ENCODE measurements around the gene FLT3LG. TPM values are rescaled to one million over a fixed set of nuclear protein-coding genes. Genes with fewer than 3 reads are reported as not detected.

The FLT3LG gene
- total RNA-seq, 1 donor from 2014 or later = 1.4 TPM

DNA sequence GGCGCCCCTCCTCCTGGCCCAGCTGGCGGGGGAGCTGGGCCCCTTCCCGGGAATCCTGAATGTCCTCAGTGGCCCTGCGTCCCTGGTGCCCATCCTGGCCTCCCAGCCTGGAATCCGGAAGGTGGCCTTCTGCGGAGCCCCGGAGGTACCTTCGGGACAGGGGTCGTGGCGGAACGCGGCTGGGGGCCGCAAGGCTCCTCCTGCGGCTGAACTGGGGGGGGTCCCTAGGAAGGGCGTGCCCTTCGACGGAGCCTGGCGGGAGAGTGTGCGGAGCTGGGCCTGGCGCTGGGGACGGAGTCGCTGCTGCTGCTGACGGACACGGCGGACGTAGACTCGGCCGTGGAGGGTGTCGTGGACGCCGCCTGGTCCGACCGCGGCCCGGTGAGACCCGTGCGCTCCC, 12.4 kb upstream of the FLT3LG start:
- TF ChIP-seq, protein P1, sequence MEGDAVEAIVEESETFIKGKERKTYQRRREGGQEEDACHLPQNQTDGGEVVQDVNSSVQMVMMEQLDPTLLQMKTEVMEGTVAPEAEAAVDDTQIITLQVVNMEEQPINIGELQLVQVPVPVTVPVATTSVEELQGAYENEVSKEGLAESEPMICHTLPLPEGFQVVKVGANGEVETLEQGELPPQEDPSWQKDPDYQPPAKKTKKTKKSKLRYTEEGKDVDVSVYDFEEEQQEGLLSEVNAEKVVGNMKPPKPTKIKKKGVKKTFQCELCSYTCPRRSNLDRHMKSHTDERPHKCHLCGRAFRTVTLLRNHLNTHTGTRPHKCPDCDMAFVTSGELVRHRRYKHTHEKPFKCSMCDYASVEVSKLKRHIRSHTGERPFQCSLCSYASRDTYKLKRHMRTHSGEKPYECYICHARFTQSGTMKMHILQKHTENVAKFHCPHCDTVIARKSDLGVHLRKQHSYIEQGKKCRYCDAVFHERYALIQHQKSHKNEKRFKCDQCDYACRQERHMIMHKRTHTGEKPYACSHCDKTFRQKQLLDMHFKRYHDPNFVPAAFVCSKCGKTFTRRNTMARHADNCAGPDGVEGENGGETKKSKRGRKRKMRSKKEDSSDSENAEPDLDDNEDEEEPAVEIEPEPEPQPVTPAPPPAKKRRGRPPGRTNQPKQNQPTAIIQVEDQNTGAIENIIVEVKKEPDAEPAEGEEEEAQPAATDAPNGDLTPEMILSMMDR (IDR thresholded peaks at IDR 0.05; ENCODE audit: unreplicated experiment) = no peak
- DNase-seq (ENCODE audit: low spot score) = no peak
- Mint-ChIP-seq H3K9me3 (ENCODE audit: unreplicated experiment) (no peaks in the 10 kb centered on the region), H3K4me3 (ENCODE audit: unreplicated experiment) (no peak overlapping the region), H3K27ac (ENCODE audit: unreplicated experiment) (no peak overlapping the region), H3K36me3 (ENCODE audit: low read depth, unreplicated experiment) (peaks cover 10% of the 10 kb centered on the region), H3K27me3 (ENCODE audit: unreplicated experiment) (peaks cover 9% of the 10 kb centered on the region), H3K4me1 (ENCODE audit: unreplicated experiment) (no peaks in the 10 kb centered on the region)

DNA sequence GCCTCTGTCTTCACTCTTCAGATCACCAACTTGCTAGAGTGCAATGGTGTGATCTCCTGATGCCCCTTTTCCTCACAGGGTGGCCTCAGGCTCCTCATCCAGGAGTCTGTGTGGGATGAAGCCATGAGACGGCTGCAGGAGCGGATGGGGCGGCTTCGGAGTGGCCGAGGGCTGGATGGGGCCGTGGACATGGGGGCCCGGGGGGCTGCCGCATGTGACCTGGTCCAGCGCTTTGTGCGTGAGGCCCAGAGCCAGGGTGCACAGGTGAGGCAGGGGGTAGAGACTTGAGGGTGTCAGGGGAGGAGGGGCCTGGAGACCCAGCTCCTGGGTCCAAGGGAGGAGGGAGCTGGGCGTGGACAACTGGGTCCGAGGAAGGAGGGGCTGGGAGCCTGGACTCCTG, 11.5 kb upstream of the FLT3LG start:
- no peaks in the 10 kb centered on the region for H3K4me1 Mint-ChIP-seq (ENCODE audit: unreplicated experiment)
- H3K36me3 Mint-ChIP-seq (ENCODE audit: low read depth, unreplicated experiment) = peaks cover 6% of the 10 kb centered on the region
- H3K4me3 Mint-ChIP-seq (ENCODE audit: unreplicated experiment) = no peak overlapping the region
- DNase-seq (ENCODE audit: low spot score) = no peak
- peaks cover 8% of the 10 kb centered on the region for H3K27me3 Mint-ChIP-seq (ENCODE audit: unreplicated experiment)
- H3K9me3 Mint-ChIP-seq (ENCODE audit: unreplicated experiment) = no peaks in the 10 kb centered on the region
- no peak overlapping the region for H3K27ac Mint-ChIP-seq (ENCODE audit: unreplicated experiment)
- TF ChIP-seq, protein P1 (IDR thresholded peaks at IDR 0.05; ENCODE audit: unreplicated experiment) = no peak

DNA sequence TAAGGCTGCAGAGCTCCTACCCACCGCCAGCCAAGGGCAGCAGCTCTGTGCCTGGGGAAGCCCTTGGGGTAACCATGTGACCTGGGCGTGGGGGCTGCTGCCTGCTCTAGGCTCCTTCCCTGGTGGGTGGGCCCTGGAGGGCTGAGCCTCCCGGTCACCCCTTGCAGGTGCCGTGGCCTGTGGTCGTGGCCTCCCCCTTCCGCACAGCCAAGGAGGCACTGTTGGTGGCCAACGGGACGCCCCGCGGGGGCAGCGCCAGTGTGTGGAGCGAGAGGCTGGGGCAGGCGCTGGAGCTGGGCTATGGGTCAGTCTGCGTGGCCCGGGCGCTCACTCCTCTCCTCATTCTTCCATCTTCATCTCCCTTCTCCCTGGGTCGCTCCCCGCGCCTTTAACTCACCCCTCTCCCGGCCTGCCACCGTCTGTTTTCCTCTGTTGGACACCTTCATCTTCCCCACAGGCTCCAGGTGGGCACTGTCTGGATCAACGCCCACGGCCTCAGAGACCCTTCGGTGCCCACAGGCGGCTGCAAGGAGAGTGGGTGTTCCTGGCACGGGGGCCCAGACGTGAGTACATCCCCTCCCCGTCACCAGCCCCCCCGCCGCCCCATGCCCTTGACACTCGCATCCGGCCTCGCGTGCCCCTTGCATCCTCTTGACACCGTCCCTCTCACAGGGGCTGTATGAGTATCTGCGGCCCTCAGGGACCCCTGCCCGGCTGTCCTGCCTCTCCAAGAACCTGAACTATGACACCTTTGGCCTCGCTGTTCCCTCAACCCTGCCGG, 9.9 kb upstream of the FLT3LG start:
- Mint-ChIP-seq H3K27ac (ENCODE audit: unreplicated experiment) (no peak overlapping the region), H3K4me1 (ENCODE audit: unreplicated experiment) (no peaks in the 10 kb centered on the region), H3K4me3 (ENCODE audit: unreplicated experiment) (no peak overlapping the region), H3K9me3 (ENCODE audit: unreplicated experiment) (no peaks in the 10 kb centered on the region), H3K27me3 (ENCODE audit: unreplicated experiment) (peaks cover 6% of the 10 kb centered on the region), H3K36me3 (ENCODE audit: low read depth, unreplicated experiment) (peaks cover 6% of the 10 kb centered on the region)
- DNase-seq (ENCODE audit: low spot score) = no peak
- TF ChIP-seq, protein P1 (IDR thresholded peaks at IDR 0.05; ENCODE audit: unreplicated experiment) = no peak

- Mint-ChIP-seq H3K4me3 (ENCODE audit: unreplicated experiment) (no peak overlapping the region), H3K36me3 (ENCODE audit: low read depth, unreplicated experiment) (peaks cover 6% of the 10 kb centered on the region), H3K27ac (ENCODE audit: unreplicated experiment) (no peak overlapping the region), H3K9me3 (ENCODE audit: unreplicated experiment) (no peaks in the 10 kb centered on the region), H3K27me3 (ENCODE audit: unreplicated experiment) (peaks cover 6% of the 10 kb centered on the region), H3K4me1 (ENCODE audit: unreplicated experiment) (no peaks in the 10 kb centered on the region)
- TF ChIP-seq, protein P1 (IDR thresholded peaks at IDR 0.05; ENCODE audit: unreplicated experiment) = no peak
- DNase-seq (ENCODE audit: low spot score) = no peak
Observed at GRCh38 chr19:49465371-49465770, 8.6 kb upstream of the FLT3LG start.

DNA sequence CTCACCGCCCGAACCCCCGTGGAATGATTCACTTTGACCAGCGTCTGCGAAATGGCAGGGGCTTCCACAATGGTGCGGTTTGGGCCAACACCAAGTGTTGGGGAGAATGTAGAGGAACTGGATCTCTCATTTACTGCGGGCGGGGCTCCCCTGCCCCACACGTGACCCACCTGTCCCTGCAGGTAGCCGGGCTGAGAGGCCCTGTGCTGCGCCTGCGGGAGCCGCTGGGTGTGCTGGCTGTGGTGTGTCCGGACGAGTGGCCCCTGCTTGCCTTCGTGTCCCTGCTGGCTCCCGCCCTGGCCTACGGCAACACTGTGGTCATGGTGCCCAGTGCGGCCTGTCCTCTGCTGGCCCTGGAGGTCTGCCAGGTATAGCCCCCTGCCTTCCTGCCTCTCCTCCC, 5.8 kb upstream of the FLT3LG start:
- peaks cover 5% of the 10 kb centered on the region for H3K4me1 Mint-ChIP-seq (ENCODE audit: unreplicated experiment)
- peaks cover 6% of the 10 kb centered on the region for H3K36me3 Mint-ChIP-seq (ENCODE audit: low read depth, unreplicated experiment)
- H3K27me3 Mint-ChIP-seq (ENCODE audit: unreplicated experiment) = peaks cover 5% of the 10 kb centered on the region
- no peak overlapping the region for H3K4me3 Mint-ChIP-seq (ENCODE audit: unreplicated experiment)
- no peak for DNase-seq (ENCODE audit: low spot score)
- no peaks in the 10 kb centered on the region for H3K9me3 Mint-ChIP-seq (ENCODE audit: unreplicated experiment)
- H3K27ac Mint-ChIP-seq (ENCODE audit: unreplicated experiment) = no peak overlapping the region
- TF ChIP-seq, protein P1 (IDR thresholded peaks at IDR 0.05; ENCODE audit: unreplicated experiment) = no peak

All from endothelial cell (in vitro differentiated cells).